Measurements from ENCODE around the gene FMO3.
A peak's percentile ranks its signal among the peaks of the same experiment; 100 is the strongest.

The FMO3 gene

GRCh38 chr1:171140401-171140800 lies 49.7 kb downstream of the FMO3 start:
- no peak for TF ChIP-seq CTCF (IDR thresholded peaks at IDR 0.05)
- no peak for DNase-seq (ENCODE audit: low spot score)
- H3K27ac ChIP-seq = peak overlapping the region; percentile 83 to 86
- H3K4me3 ChIP-seq = no peak overlapping the region

GRCh38 chr1:171140956-171141687 lies 50.4 kb downstream of the FMO3 start:
- DNase-seq (ENCODE audit: low spot score) = no peak
- TF ChIP-seq CTCF (IDR thresholded peaks at IDR 0.05) = no peak

GRCh38 chr1:171141688-171142415 lies 51.1 kb downstream of the FMO3 start:
- peak; percentile 86 for DNase-seq (ENCODE audit: low spot score)
- H3K4me3 ChIP-seq = peak overlapping the region; percentile 51
- peak overlapping the region; percentile 83 to 86 for H3K27ac ChIP-seq
- no peak for TF ChIP-seq CTCF (IDR thresholded peaks at IDR 0.05)

More at GRCh38 chr1:171140956-171141687, 50.4 kb downstream of the FMO3 start:
- H3K27ac ChIP-seq = peak overlapping the region; percentile 83 to 86
- no peak overlapping the region for H3K4me3 ChIP-seq

GRCh38 chr1:171142416-171143385 lies 52.0 kb downstream of the FMO3 start:
- DNase-seq (ENCODE audit: low spot score) = no peak
- peak overlapping the region; percentile 83 to 86 for H3K27ac ChIP-seq
- peak overlapping the region; percentile 51 for H3K4me3 ChIP-seq
- TF ChIP-seq CTCF (IDR thresholded peaks at IDR 0.05) = no peak

DNA sequence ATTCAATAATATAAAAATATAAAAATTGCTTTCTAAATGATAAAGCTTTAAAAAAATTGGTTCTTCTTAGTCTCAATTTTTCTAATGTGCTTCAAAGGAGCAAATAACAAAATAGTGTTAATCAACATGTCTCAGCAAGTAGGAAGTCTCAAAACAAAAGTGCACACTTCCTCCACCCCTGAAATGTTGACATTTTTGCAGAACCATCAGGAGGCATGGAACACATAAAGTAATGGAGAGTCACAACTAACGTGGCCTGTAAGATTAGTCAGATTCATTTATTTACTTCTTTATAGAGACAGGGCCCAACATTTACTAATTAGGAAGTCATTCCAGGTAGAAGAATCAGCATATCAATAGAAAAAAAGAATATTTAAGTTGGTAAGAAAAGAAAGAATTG lies 59.5 kb downstream of the FMO3 start:
- no peak overlapping the region for H3K27ac ChIP-seq
- no peak overlapping the region for H3K4me3 ChIP-seq
- no peak for DNase-seq (ENCODE audit: low spot score)
- no peak for TF ChIP-seq CTCF (IDR thresholded peaks at IDR 0.05)

DNA sequence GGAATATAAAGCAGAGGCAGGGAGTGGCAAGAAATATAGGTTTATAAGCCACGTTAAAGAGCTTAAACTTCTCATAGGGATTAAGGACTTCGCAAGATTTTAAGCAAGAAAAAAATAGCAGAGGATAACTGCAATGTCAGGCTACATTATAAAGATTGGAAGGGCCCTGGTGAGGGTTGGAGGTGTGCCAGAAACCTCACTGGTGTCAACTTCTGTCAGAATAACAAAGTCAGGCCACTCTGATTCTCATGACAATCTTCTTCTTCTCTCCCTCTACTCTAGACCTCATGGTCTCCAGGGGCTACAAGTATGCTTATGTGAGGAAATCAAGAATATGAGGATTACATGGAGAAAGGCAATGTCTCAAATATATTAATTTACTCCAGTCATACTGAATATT lies 61.8 kb downstream of the FMO3 start:
- DNase-seq (ENCODE audit: low spot score) = no peak
- no peak for TF ChIP-seq CTCF (IDR thresholded peaks at IDR 0.05)
- Histone ChIP-seq H3K27ac (no peak overlapping the region), H3K4me3 (no peak overlapping the region)
